ENCODE results near the gene ADIG.
A peak's percentile ranks its signal among the peaks of the same experiment; 100 is the strongest.
"Not testable (repeated sequence)": the region's sequence is repeated elsewhere in the genome, so short reads cannot be mapped to it uniquely, and the experiment has no call there.

Gene ADIG

GRCh38 chr20:38591474-38592410, 10.7 kb downstream of the ADIG start:
- Histone ChIP-seq H3K9ac (ENCODE audit: low read depth, low read length) (no peak overlapping the region), H3K9me3 (ENCODE audit: control insufficient read depth, insufficient read depth, low read length) (no peaks in the 10 kb centered on the region), H3K27me3 (ENCODE audit: control insufficient read depth, insufficient read depth, low read length) (no peaks in the 10 kb centered on the region), H3K4me1 (ENCODE audit: control insufficient read depth, insufficient read depth, low read length) (peaks cover 3% of the 10 kb centered on the region), H3K36me3 (ENCODE audit: control insufficient read depth, insufficient read depth, low read length) (no peaks in the 10 kb centered on the region), H3K4me3 (ENCODE audit: low read depth, low read length) (no peak overlapping the region)

- not testable (repeated sequence) for H3K4me1 ChIP-seq (ENCODE audit: control insufficient read depth, insufficient read depth, low read length); H3K9me3 ChIP-seq (ENCODE audit: control insufficient read depth, insufficient read depth, low read length); H3K36me3 ChIP-seq (ENCODE audit: control insufficient read depth, insufficient read depth, low read length); H3K9ac ChIP-seq (ENCODE audit: low read depth, low read length); H3K4me3 ChIP-seq (ENCODE audit: low read depth, low read length); H3K27me3 ChIP-seq (ENCODE audit: control insufficient read depth, insufficient read depth, low read length)
Observed at GRCh38 chr20:38592411-38592790, 11.4 kb downstream of the ADIG start.

- not testable (repeated sequence) for H3K4me1 ChIP-seq (ENCODE audit: control insufficient read depth, insufficient read depth, low read length); H3K4me3 ChIP-seq (ENCODE audit: low read depth, low read length); H3K9me3 ChIP-seq (ENCODE audit: control insufficient read depth, insufficient read depth, low read length); H3K36me3 ChIP-seq (ENCODE audit: control insufficient read depth, insufficient read depth, low read length); H3K9ac ChIP-seq (ENCODE audit: low read depth, low read length); H3K27me3 ChIP-seq (ENCODE audit: control insufficient read depth, insufficient read depth, low read length)
Observed at GRCh38 chr20:38594281-38594680, 13.3 kb downstream of the ADIG start.

GRCh38 chr20:38595886-38596285, 14.9 kb downstream of the ADIG start:
- H3K36me3 ChIP-seq (ENCODE audit: control insufficient read depth, insufficient read depth, low read length); H3K9ac ChIP-seq (ENCODE audit: low read depth, low read length); H3K4me1 ChIP-seq (ENCODE audit: control insufficient read depth, insufficient read depth, low read length); H3K9me3 ChIP-seq (ENCODE audit: control insufficient read depth, insufficient read depth, low read length); H3K4me3 ChIP-seq (ENCODE audit: low read depth, low read length); H3K27me3 ChIP-seq (ENCODE audit: control insufficient read depth, insufficient read depth, low read length): not testable (repeated sequence)

- Histone ChIP-seq H3K27me3 (ENCODE audit: control insufficient read depth, insufficient read depth, low read length) (peaks cover 15% of the 10 kb centered on the region), H3K9me3 (ENCODE audit: control insufficient read depth, insufficient read depth, low read length) (no peaks in the 10 kb centered on the region), H3K9ac (ENCODE audit: low read depth, low read length) (no peak overlapping the region), H3K4me1 (ENCODE audit: control insufficient read depth, insufficient read depth, low read length) (peaks cover 8% of the 10 kb centered on the region), H3K4me3 (ENCODE audit: low read depth, low read length) (no peak overlapping the region), H3K36me3 (ENCODE audit: control insufficient read depth, insufficient read depth, low read length) (no peaks in the 10 kb centered on the region)
Observed at GRCh38 chr20:38599410-38599882, 18.4 kb downstream of the ADIG start.

GRCh38 chr20:38600057-38600456, 19.1 kb downstream of the ADIG start:
- no peaks in the 10 kb centered on the region for H3K36me3 ChIP-seq (ENCODE audit: control insufficient read depth, insufficient read depth, low read length)
- peaks cover 8% of the 10 kb centered on the region for H3K4me1 ChIP-seq (ENCODE audit: control insufficient read depth, insufficient read depth, low read length)
- H3K4me3 ChIP-seq (ENCODE audit: low read depth, low read length) = no peak overlapping the region
- H3K27me3 ChIP-seq (ENCODE audit: control insufficient read depth, insufficient read depth, low read length) = peaks cover 15% of the 10 kb centered on the region
- H3K9me3 ChIP-seq (ENCODE audit: control insufficient read depth, insufficient read depth, low read length) = no peaks in the 10 kb centered on the region
- no peak overlapping the region for H3K9ac ChIP-seq (ENCODE audit: low read depth, low read length)

- H3K4me3 ChIP-seq (ENCODE audit: low read depth, low read length) = peak within 1 kb of the TSS; percentile 72
Observed at GRCh38 chr20:38601216-38602184, 20.5 kb downstream of the ADIG start, which contains the start of gene ARHGAP40. Gene ARHGAP40 (plus strand): TSS chr20:38601809.

GRCh38 chr20:38602185-38602581, 21.2 kb downstream of the ADIG start:
- no peaks in the 10 kb centered on the region for H3K36me3 ChIP-seq (ENCODE audit: control insufficient read depth, insufficient read depth, low read length)
- H3K9me3 ChIP-seq (ENCODE audit: control insufficient read depth, insufficient read depth, low read length) = no peaks in the 10 kb centered on the region
- peaks cover 8% of the 10 kb centered on the region for H3K4me1 ChIP-seq (ENCODE audit: control insufficient read depth, insufficient read depth, low read length)
- H3K9ac ChIP-seq (ENCODE audit: low read depth, low read length) = peak overlapping the region; percentile 65
- peak overlapping the region; percentile 72 for H3K4me3 ChIP-seq (ENCODE audit: low read depth, low read length)
- peaks cover 15% of the 10 kb centered on the region for H3K27me3 ChIP-seq (ENCODE audit: control insufficient read depth, insufficient read depth, low read length)

More at GRCh38 chr20:38601216-38602184, 20.5 kb downstream of the ADIG start, which contains the start of gene ARHGAP40:
- Histone ChIP-seq H3K4me1 (ENCODE audit: control insufficient read depth, insufficient read depth, low read length) (peaks cover 8% of the 10 kb centered on the region), H3K9ac (ENCODE audit: low read depth, low read length) (peak within 1 kb of the TSS; percentile 65), H3K36me3 (ENCODE audit: control insufficient read depth, insufficient read depth, low read length) (no peaks in the 10 kb centered on the region), H3K9me3 (ENCODE audit: control insufficient read depth, insufficient read depth, low read length) (no peaks in the 10 kb centered on the region), H3K27me3 (ENCODE audit: control insufficient read depth, insufficient read depth, low read length) (peaks cover 15% of the 10 kb centered on the region)

GRCh38 chr20:38603286-38603685, 22.3 kb downstream of the ADIG start:
- Histone ChIP-seq H3K4me1 (ENCODE audit: control insufficient read depth, insufficient read depth, low read length) (peaks cover 8% of the 10 kb centered on the region), H3K36me3 (ENCODE audit: control insufficient read depth, insufficient read depth, low read length) (no peaks in the 10 kb centered on the region), H3K9ac (ENCODE audit: low read depth, low read length) (no peak overlapping the region), H3K9me3 (ENCODE audit: control insufficient read depth, insufficient read depth, low read length) (no peaks in the 10 kb centered on the region), H3K4me3 (ENCODE audit: low read depth, low read length) (no peak overlapping the region), H3K27me3 (ENCODE audit: control insufficient read depth, insufficient read depth, low read length) (peaks cover 15% of the 10 kb centered on the region)

GRCh38 chr20:38604873-38605303, 23.9 kb downstream of the ADIG start:
- peaks cover 6% of the 10 kb centered on the region for H3K4me1 ChIP-seq (ENCODE audit: control insufficient read depth, insufficient read depth, low read length)
- no peaks in the 10 kb centered on the region for H3K9me3 ChIP-seq (ENCODE audit: control insufficient read depth, insufficient read depth, low read length)
- no peak overlapping the region for H3K4me3 ChIP-seq (ENCODE audit: low read depth, low read length)
- no peaks in the 10 kb centered on the region for H3K36me3 ChIP-seq (ENCODE audit: control insufficient read depth, insufficient read depth, low read length)
- peaks cover 15% of the 10 kb centered on the region for H3K27me3 ChIP-seq (ENCODE audit: control insufficient read depth, insufficient read depth, low read length)
- no peak overlapping the region for H3K9ac ChIP-seq (ENCODE audit: low read depth, low read length)

- H3K4me1 ChIP-seq (ENCODE audit: control insufficient read depth, insufficient read depth, low read length) = no peaks in the 10 kb centered on the region
Observed at GRCh38 chr20:38607351-38607750, 26.4 kb downstream of the ADIG start.

More at GRCh38 chr20:38607351-38607750, 26.4 kb downstream of the ADIG start:
- Histone ChIP-seq H3K4me3 (ENCODE audit: low read depth, low read length) (no peak overlapping the region), H3K27me3 (ENCODE audit: control insufficient read depth, insufficient read depth, low read length) (peaks cover 8% of the 10 kb centered on the region), H3K9me3 (ENCODE audit: control insufficient read depth, insufficient read depth, low read length) (no peaks in the 10 kb centered on the region), H3K36me3 (ENCODE audit: control insufficient read depth, insufficient read depth, low read length) (no peaks in the 10 kb centered on the region), H3K9ac (ENCODE audit: low read depth, low read length) (no peak overlapping the region)
